Measurements from ENCODE around the gene PCNX2. TPM values are rescaled to one million over a fixed set of nuclear protein-coding genes. Genes with fewer than 3 reads are reported as not detected.

Gene PCNX2
- total RNA-seq, 1 donor from 2014 or later: 25.5 TPM

GRCh38 chr1:233151861-233152260 lies 143.7 kb downstream of the PCNX2 start:
- H3K4me1 Mint-ChIP-seq (ENCODE audit: low read depth, unreplicated experiment): no peaks in the 10 kb centered on the region
- Histone ChIP-seq H3K4me2 (ENCODE audit: low read length) (no peak overlapping the region), H2AFZ (ENCODE audit: low read depth, low read length) (no peak overlapping the region), H3K9me3 (ENCODE audit: insufficient read depth, low read depth, low read length) (no peaks in the 10 kb centered on the region), H3K27me3 (ENCODE audit: insufficient read depth, low read length) (no peaks in the 10 kb centered on the region), H3K36me3 (ENCODE audit: insufficient read depth, low read length) (peaks cover 4% of the 10 kb centered on the region), H4K20me1 (ENCODE audit: insufficient read depth, low read length) (no peaks in the 10 kb centered on the region), H3K4me3 (ENCODE audit: insufficient read depth, low read depth, low read length) (no peak overlapping the region), H3K79me2 (ENCODE audit: insufficient read depth, low read length) (no peaks in the 10 kb centered on the region), H3K4me1 (ENCODE audit: insufficient read depth, low read length) (no peaks in the 10 kb centered on the region), H3K27ac (ENCODE audit: low read depth, low read length) (no peak overlapping the region), H3K9ac (ENCODE audit: low read length) (no peak overlapping the region)
- H3K9me3 Mint-ChIP-seq (ENCODE audit: unreplicated experiment): no peaks in the 10 kb centered on the region
- FAIRE-seq (no peak), DNase-seq (ENCODE audit: low read depth) (peak; percentile 10)
- peaks cover 19% of the 10 kb centered on the region for H3K36me3 Mint-ChIP-seq (ENCODE audit: low read depth, unreplicated experiment)
- TF ChIP-seq EZH2 (IDR thresholded peaks at IDR 0.05; ENCODE audit: insufficient read depth, low read length) (no peak), CTCF (IDR thresholded peaks at IDR 0.05; ENCODE audit: insufficient read depth, low read depth, low read length) (no peak)
- H3K4me3 Mint-ChIP-seq (ENCODE audit: unreplicated experiment): no peak overlapping the region
- no peaks in the 10 kb centered on the region for H3K27me3 Mint-ChIP-seq (ENCODE audit: low read depth, unreplicated experiment)
- no peak overlapping the region for H3K27ac Mint-ChIP-seq (ENCODE audit: unreplicated experiment)

GRCh38 chr1:233144434-233144833 lies 151.1 kb downstream of the PCNX2 start:
- Histone ChIP-seq H3K4me3 (ENCODE audit: insufficient read depth, low read depth, low read length) (no peak overlapping the region), H3K9ac (ENCODE audit: low read length) (no peak overlapping the region), H4K20me1 (ENCODE audit: insufficient read depth, low read length) (no peaks in the 10 kb centered on the region), H3K36me3 (ENCODE audit: insufficient read depth, low read length) (no peaks in the 10 kb centered on the region), H3K79me2 (ENCODE audit: insufficient read depth, low read length) (no peaks in the 10 kb centered on the region), H3K9me3 (ENCODE audit: insufficient read depth, low read depth, low read length) (no peaks in the 10 kb centered on the region), H2AFZ (ENCODE audit: low read depth, low read length) (no peak overlapping the region), H3K4me1 (ENCODE audit: insufficient read depth, low read length) (no peaks in the 10 kb centered on the region), H3K27ac (ENCODE audit: low read depth, low read length) (no peak overlapping the region), H3K4me2 (ENCODE audit: low read length) (no peak overlapping the region), H3K27me3 (ENCODE audit: insufficient read depth, low read length) (no peaks in the 10 kb centered on the region)
- Mint-ChIP-seq H3K4me1 (ENCODE audit: low read depth, unreplicated experiment) (no peaks in the 10 kb centered on the region), H3K27me3 (ENCODE audit: low read depth, unreplicated experiment) (no peaks in the 10 kb centered on the region), H3K4me3 (ENCODE audit: unreplicated experiment) (no peak overlapping the region), H3K36me3 (ENCODE audit: low read depth, unreplicated experiment) (no peaks in the 10 kb centered on the region), H3K9me3 (ENCODE audit: unreplicated experiment) (no peaks in the 10 kb centered on the region), H3K27ac (ENCODE audit: unreplicated experiment) (no peak overlapping the region)
- FAIRE-seq: no peak
- TF ChIP-seq CTCF (IDR thresholded peaks at IDR 0.05; ENCODE audit: insufficient read depth, low read depth, low read length) (no peak), EZH2 (IDR thresholded peaks at IDR 0.05; ENCODE audit: insufficient read depth, low read length) (no peak)
- DNase-seq (ENCODE audit: low read depth): no peak

DNA sequence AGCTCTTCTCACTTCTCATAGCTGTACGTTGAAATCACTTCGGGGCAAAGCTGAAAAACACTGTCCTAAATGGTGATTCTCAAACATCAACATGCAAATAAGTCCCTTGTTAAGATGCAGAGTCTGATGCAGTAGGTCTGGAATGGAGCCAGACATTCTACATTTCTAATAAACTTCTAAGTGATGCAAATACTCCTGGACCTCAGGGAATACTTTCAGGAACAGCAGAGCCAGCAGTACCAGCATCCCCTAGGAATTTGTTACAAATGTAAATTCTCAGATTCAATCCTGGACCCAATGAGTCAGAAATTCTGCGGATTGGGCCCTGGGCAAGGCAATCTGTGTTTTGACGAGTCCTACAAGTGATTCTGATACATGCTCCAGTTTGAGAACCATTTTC lies 152.3 kb downstream of the PCNX2 start:
- no peaks in the 10 kb centered on the region for H3K36me3 ChIP-seq (ENCODE audit: insufficient read depth, low read length)
- H3K4me1 ChIP-seq (ENCODE audit: insufficient read depth, low read length): no peaks in the 10 kb centered on the region
- no peak overlapping the region for H3K4me3 Mint-ChIP-seq (ENCODE audit: unreplicated experiment)
- no peaks in the 10 kb centered on the region for H3K79me2 ChIP-seq (ENCODE audit: insufficient read depth, low read length)
- DNase-seq (ENCODE audit: low read depth) (no peak), FAIRE-seq (no peak)
- no peaks in the 10 kb centered on the region for H3K9me3 Mint-ChIP-seq (ENCODE audit: unreplicated experiment)
- H3K27ac ChIP-seq (ENCODE audit: low read depth, low read length): no peak overlapping the region
- no peak overlapping the region for H3K27ac Mint-ChIP-seq (ENCODE audit: unreplicated experiment)
- H3K4me3 ChIP-seq (ENCODE audit: insufficient read depth, low read depth, low read length): no peak overlapping the region
- H3K27me3 Mint-ChIP-seq (ENCODE audit: low read depth, unreplicated experiment): no peaks in the 10 kb centered on the region
- no peak overlapping the region for H2AFZ ChIP-seq (ENCODE audit: low read depth, low read length)
- TF ChIP-seq EZH2 (IDR thresholded peaks at IDR 0.05; ENCODE audit: insufficient read depth, low read length) (no peak), CTCF (IDR thresholded peaks at IDR 0.05; ENCODE audit: insufficient read depth, low read depth, low read length) (no peak)
- H3K27me3 ChIP-seq (ENCODE audit: insufficient read depth, low read length): no peaks in the 10 kb centered on the region
- H3K9ac ChIP-seq (ENCODE audit: low read length): no peak overlapping the region
- H3K4me2 ChIP-seq (ENCODE audit: low read length): no peak overlapping the region
- no peaks in the 10 kb centered on the region for H3K36me3 Mint-ChIP-seq (ENCODE audit: low read depth, unreplicated experiment)
- no peaks in the 10 kb centered on the region for H4K20me1 ChIP-seq (ENCODE audit: insufficient read depth, low read length)
- H3K4me1 Mint-ChIP-seq (ENCODE audit: low read depth, unreplicated experiment): no peaks in the 10 kb centered on the region
- no peaks in the 10 kb centered on the region for H3K9me3 ChIP-seq (ENCODE audit: insufficient read depth, low read depth, low read length)

Measured in astrocyte (in vitro differentiated cells and primary cell).